Large intestine (tissue), 3 donors: ENCODE measurements around the gene CYP24A1. TPM values are rescaled to one million over a fixed set of nuclear protein-coding genes. Genes with fewer than 3 reads are reported as not detected.

Source experiments
- DNase-seq, 2 donors: peaks; one replicate each; pipeline versions ENCODE4 v3.0.0 to v3.0.0-alpha.2; 2013
- H3K27ac ChIP-seq: one replicate; pipeline ENCODE4 v1.5.1; 2013; ENCODE audit warnings: low read length
- H3K27me3 ChIP-seq: 2 replicates; pipeline ENCODE4 v1.6.1; 2013; ENCODE audit warnings: low read length; ENCODE audit not compliant: control insufficient read depth, insufficient read depth
- H3K36me3 ChIP-seq: 2 replicates; pipeline ENCODE4 v1.6.1; 2013; ENCODE audit warnings: low read length; ENCODE audit not compliant: control insufficient read depth, insufficient read depth
- H3K4me1 ChIP-seq: one replicate; pipeline ENCODE4 v1.6.1; 2013; ENCODE audit warnings: low read length; ENCODE audit not compliant: control insufficient read depth, insufficient read depth
- H3K4me3 ChIP-seq: one replicate; pipeline ENCODE4 v1.5.1; 2013; ENCODE audit warnings: low read length
- H3K9me3 ChIP-seq: one replicate; pipeline ENCODE4 v1.6.1; 2013; ENCODE audit warnings: mild to moderate bottlenecking, low read depth, low read length, moderate library complexity; ENCODE audit not compliant: control insufficient read depth
- WGBS: methylation state at CpG from one replicate; pipeline ENCODE4 v1.1.5; 2013; ENCODE audit warnings: low lambda C conversion rate; ENCODE audit not compliant: insufficient coverage; 5-methylcytosine and 5-hydroxymethylcytosine counted together
- polyA plus RNA-seq: library from polyadenylated mRNA; unstranded; fragments of 120-200 nt; gene quantifications from one replicate; pipeline ENCODE4 v1.2.1, GENCODE V29; 2013

The CYP24A1 gene
- polyA plus RNA-seq, 1 donor: not detected

DNA sequence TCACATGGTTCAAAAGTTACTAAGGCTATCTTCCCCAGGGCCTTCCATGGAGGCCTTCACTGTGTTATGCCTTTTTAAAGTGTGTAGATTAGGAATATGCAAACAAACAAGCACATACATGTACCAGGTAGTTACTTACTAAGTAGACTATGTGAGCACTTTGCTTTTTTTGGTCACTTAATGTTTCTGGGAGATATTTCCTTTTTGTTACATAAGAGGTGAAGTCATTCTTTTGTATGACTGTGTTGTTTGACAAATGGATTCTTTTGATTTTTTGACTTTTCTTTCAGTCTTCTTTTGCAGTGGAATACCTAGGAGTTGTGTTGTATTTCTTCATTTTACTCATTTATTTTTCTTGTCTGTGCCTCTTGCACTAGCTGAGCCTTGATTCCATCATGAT is 63.7 kb downstream of the CYP24A1 start:
- Histone ChIP-seq H3K4me1 (peaks cover 28% of the 10 kb centered on the region), H3K9me3 (no peaks in the 10 kb centered on the region), H3K4me3 (no peak overlapping the region), H3K36me3 (no peaks in the 10 kb centered on the region), H3K27ac (no peak overlapping the region), H3K27me3 (no peaks in the 10 kb centered on the region)
- no peak for DNase-seq

DNA sequence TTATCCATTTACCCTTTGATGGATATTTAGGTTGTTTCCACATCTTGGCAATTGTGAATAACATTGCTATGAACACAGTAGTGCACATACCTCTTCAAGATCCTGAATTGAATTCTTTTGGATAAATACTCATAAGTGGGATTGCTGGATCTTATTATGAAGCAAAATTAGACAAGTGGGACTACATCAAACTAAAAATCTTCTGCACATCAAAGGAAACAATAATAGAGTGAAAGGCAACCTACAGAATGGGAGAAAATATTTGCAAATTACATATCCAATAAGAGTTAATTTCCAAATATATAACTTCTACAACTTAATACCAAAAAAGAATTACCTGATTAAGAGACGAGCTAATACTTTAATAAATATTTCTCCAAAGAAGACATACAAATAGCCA is 65.0 kb downstream of the CYP24A1 start:
- H3K36me3 ChIP-seq: no peaks in the 10 kb centered on the region
- H3K27ac ChIP-seq: no peak overlapping the region
- WGBS: no CpG with 5 or more reads among the region's 1 CpG
- no peak overlapping the region for H3K4me3 ChIP-seq
- H3K4me1 ChIP-seq: peaks cover 26% of the 10 kb centered on the region
- no peaks in the 10 kb centered on the region for H3K27me3 ChIP-seq
- DNase-seq: no peak
- no peaks in the 10 kb centered on the region for H3K9me3 ChIP-seq

DNA sequence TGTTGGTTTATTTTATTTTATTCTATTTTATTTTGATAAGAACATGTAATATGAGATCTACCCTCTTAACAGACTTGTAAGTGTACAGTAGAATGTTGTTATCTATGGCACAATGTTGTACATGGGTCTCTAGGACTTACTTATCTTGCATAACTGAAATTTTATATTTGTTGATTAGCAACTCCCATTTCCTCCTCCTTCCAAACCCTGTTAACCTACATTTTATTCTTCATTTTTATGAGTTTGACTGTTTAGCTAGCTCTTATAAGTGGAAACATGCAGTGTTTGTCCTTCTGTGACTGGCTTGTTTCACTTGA is 65.5 kb downstream of the CYP24A1 start:
- Histone ChIP-seq H3K9me3 (no peaks in the 10 kb centered on the region), H3K27me3 (no peaks in the 10 kb centered on the region), H3K4me3 (no peak overlapping the region), H3K36me3 (no peaks in the 10 kb centered on the region), H3K4me1 (peaks cover 27% of the 10 kb centered on the region), H3K27ac (peak overlapping the region; percentile 58)
- no peak for DNase-seq

DNA sequence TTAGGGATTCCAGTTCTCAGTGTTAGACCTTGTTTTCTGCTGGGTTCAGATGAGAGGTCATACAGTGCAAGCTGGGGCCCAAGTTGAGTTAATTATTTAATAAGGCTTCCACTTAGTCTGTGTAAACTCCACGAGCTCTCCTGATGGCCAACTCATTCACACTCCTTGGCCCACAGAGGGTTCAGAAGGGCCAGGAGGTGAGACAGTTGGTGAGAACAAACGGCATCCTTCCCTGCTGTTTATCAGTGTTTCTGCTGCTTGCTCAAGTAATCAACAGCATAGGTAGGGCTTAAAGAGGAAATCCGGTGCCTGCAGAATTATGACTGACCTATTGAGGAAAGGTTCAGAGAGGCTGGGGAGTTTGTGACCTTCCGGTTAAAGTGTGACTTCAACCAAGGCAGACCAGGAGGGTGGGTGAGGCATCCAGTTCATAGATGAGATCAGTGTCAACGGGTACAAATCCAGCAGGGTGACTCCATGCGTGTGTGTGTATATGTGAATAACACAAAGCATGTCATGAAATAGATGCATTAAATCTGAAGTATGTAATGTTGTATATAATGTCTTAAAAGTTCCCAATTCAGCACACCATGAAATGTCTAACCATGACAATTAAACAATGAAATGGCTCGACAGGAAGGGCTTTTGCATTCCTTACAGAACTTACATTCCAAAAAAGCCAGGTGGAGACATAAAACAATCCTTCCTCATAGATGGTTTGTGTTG is 66.0 kb downstream of the CYP24A1 start:
- peak; percentile 67 to 80 for DNase-seq
- no peaks in the 10 kb centered on the region for H3K27me3 ChIP-seq
- H3K4me3 ChIP-seq: no peak overlapping the region
- H3K4me1 ChIP-seq: peaks cover 24% of the 10 kb centered on the region
- H3K27ac ChIP-seq: peak overlapping the region; percentile 58
- no peaks in the 10 kb centered on the region for H3K9me3 ChIP-seq
- 72% methylated on average over 2 of the region's 7 CpGs for WGBS
- no peaks in the 10 kb centered on the region for H3K36me3 ChIP-seq

DNA sequence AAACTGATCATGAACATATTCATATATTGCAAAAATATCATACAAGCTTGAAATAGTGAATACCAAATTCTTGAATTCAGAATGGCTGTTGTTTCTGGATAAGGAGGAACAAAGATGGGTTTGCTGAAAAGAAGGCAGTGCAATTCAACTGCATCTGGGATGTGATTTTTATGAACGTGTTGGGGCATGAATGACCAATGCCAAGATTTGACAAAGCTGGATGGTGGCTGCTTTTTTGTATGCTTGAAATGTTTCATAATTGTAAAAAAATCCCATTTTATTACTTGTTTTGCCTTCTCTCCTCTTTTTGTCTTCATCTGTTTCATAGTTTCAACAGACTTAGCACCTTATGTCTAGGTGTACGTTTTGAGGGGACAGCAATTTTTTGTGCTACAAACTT is 66.6 kb downstream of the CYP24A1 start:
- no peak overlapping the region for H3K4me3 ChIP-seq
- no CpG with 5 or more reads among the region's 2 CpGs for WGBS
- no peak for DNase-seq
- H3K4me1 ChIP-seq: peaks cover 20% of the 10 kb centered on the region
- H3K27ac ChIP-seq: peak overlapping the region; percentile 58
- H3K36me3 ChIP-seq: no peaks in the 10 kb centered on the region
- no peaks in the 10 kb centered on the region for H3K27me3 ChIP-seq
- no peaks in the 10 kb centered on the region for H3K9me3 ChIP-seq

DNA sequence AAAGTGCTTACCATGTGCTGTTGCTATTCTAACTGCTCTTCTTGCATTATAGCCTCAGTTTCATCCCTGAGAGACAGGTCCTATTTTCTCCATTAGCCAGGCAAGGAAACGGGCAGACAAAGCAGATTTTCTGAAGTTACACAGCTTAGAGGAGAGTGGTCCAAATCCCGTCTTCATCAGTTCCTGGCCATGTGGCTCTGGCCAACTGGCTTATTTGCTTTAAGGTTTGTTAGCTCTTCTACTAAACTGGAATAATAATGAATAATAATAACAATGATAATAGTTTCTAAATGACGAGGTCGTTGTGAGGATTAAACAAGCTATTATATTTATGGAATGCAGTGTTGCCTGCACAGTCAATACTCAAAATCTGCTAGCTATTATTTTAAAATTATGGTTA is 67.6 kb downstream of the CYP24A1 start:
- no peak for DNase-seq
- no peak overlapping the region for H3K4me3 ChIP-seq
- no peaks in the 10 kb centered on the region for H3K36me3 ChIP-seq
- 93% methylated on average over 2 of the region's 4 CpGs for WGBS
- H3K27me3 ChIP-seq: no peaks in the 10 kb centered on the region
- H3K4me1 ChIP-seq: peaks cover 20% of the 10 kb centered on the region
- no peaks in the 10 kb centered on the region for H3K9me3 ChIP-seq
- H3K27ac ChIP-seq: no peak overlapping the region

DNA sequence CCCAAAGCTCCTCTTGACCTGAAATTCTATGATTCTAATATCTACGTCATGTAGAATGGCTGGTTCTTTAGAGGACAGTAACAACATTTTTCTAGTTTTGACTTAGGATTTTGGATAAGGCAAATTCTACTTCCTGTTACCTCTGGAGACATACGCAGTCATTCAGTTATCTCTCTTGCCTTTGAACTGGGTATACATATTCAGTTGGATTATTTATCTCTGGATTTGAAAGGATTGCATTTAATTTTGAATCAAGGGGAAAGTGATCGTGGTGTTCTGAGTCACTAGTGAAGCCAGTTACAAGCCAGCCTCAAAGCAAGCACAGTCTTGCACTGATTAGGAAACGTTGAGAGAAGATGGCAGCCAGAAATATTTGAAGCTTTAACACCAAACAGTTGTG is 68.1 kb downstream of the CYP24A1 start:
- no CpG with 5 or more reads among the region's 4 CpGs for WGBS

DNA sequence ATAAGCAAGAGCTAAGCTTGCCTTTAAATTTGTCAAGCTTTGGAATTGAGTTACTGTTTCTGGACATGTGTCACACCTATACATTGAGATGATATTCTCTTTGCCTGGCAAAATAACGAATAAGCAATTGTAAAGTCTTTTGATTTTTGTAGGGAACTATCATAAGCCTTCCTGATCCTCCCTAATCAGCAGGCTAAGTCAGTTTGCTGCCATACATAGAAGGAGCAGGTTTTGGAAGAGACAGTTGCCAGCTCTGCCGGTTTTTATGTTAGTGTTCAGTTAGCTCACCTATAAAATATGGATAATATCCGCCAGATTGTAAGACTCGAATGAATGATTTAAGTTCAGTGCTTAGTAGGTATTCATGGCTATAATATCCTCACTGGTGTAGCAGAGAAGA is 69.0 kb downstream of the CYP24A1 start:
- 90% methylated on average over 2 of the region's 4 CpGs for WGBS
- H3K27ac ChIP-seq: no peak overlapping the region

More for the DNA sequence above, 68.1 kb downstream of the CYP24A1 start:
- Histone ChIP-seq H3K36me3 (no peaks in the 10 kb centered on the region), H3K27me3 (no peaks in the 10 kb centered on the region), H3K9me3 (no peaks in the 10 kb centered on the region), H3K4me3 (no peak overlapping the region), H3K27ac (no peak overlapping the region), H3K4me1 (peaks cover 20% of the 10 kb centered on the region)
- no peak for DNase-seq

DNA sequence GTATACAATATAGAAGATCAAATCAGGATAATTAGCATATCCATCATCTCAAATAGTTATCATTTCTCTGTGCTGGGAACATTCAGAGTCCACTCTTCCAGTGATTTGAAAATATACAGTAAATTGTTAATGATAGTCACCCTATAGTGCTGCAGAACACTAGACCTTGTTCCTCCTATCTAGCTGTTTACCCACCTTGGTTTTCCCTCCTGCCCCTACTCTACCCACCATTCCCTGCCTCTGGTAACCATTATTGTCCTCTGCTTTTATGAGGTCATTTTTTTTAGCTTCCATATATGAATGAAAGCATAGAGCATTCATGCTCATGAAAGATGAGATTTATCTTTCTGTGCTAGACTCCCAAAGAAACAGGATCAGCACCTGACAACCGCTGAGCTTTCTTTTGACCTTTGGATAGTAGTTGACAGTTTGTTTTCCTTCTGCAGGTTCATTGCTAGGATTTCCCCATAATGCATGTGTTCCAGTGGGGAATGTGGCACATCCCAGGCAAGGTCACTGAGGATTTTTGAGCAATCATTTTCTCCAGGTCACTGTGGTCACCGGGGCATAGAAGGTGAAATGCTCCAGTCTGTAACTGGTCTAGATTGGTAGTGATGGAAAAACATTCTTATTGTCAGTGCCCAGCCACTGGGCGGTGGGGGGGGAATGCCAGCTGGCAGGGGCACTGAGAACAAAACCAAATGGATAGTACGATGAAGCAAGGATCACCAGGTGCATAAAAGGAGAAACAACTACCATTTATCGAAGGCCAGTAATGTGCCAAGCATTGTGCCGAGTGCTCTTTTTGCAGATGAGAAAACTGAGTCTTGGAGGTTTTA is 69.8 kb downstream of the CYP24A1 start:
- no peaks in the 10 kb centered on the region for H3K27me3 ChIP-seq
- peak; percentile 80 to 89 for DNase-seq
- peak overlapping the region; percentile 77 for H3K27ac ChIP-seq
- peaks cover 20% of the 10 kb centered on the region for H3K4me1 ChIP-seq
- no peaks in the 10 kb centered on the region for H3K36me3 ChIP-seq
- no peaks in the 10 kb centered on the region for H3K9me3 ChIP-seq
- WGBS: no CpG with 5 or more reads among the region's 6 CpGs
- H3K4me3 ChIP-seq: no peak overlapping the region

More for the DNA sequence above, 69.0 kb downstream of the CYP24A1 start:
- no peaks in the 10 kb centered on the region for H3K9me3 ChIP-seq
- H3K36me3 ChIP-seq: no peaks in the 10 kb centered on the region
- no peak for DNase-seq
- no peak overlapping the region for H3K4me3 ChIP-seq
- peaks cover 20% of the 10 kb centered on the region for H3K4me1 ChIP-seq
- H3K27me3 ChIP-seq: no peaks in the 10 kb centered on the region
